Measurements from ENCODE around the gene ZNF804B. TPM values are rescaled to one million over a fixed set of nuclear protein-coding genes. Genes with fewer than 3 reads are reported as not detected.

ZNF804B gene
- total RNA-seq, 2 experiments from 2014 or later: not detected

DNA sequence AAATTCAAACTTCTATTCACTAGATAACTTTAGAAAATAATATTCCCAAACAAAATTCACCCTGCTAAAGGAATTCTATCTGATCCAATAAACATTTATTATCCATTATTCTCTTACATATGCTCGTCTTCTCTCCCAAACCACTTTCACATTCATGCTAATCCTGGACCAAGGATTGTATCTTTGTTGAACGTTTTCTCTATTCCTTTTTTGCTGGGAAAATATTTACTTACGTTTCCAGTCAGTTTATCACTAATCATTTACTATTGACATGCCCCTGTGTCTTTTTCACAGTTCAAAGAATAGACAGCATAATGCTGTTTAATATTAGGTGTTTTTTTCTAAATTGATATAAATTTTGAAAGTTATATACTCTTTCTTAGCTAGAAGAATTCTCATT lies 32.9 kb downstream of the ZNF804B start:
- Mint-ChIP-seq H3K27me3 (peaks cover 4% of the 10 kb centered on the region), H3K27ac (no peak overlapping the region), H3K4me1 (no peaks in the 10 kb centered on the region), H3K9me3 (no peaks in the 10 kb centered on the region), H3K4me3 (no peak overlapping the region), H3K36me3 (no peaks in the 10 kb centered on the region)
- no peak for DNase-seq

GRCh38 chr7:88795553-88795952 lies 36.1 kb downstream of the ZNF804B start, which contains the start of gene TEX47:
Gene TEX47, minus strand, starts transcription at chr7:88795737. Its CDS starts 795 bp downstream, at chr7:88794942.
- H3K4me3 Mint-ChIP-seq: no peak within 1 kb of the TSS
- DNase-seq: no peak
- no peak within 1 kb of the TSS for H3K27ac Mint-ChIP-seq
- H3K4me1 Mint-ChIP-seq: no peaks in the 10 kb centered on the region
- H3K27me3 Mint-ChIP-seq: peaks cover 4% of the 10 kb centered on the region
- no peaks in the 10 kb centered on the region for H3K9me3 Mint-ChIP-seq
- H3K36me3 Mint-ChIP-seq: no peaks in the 10 kb centered on the region

DNA sequence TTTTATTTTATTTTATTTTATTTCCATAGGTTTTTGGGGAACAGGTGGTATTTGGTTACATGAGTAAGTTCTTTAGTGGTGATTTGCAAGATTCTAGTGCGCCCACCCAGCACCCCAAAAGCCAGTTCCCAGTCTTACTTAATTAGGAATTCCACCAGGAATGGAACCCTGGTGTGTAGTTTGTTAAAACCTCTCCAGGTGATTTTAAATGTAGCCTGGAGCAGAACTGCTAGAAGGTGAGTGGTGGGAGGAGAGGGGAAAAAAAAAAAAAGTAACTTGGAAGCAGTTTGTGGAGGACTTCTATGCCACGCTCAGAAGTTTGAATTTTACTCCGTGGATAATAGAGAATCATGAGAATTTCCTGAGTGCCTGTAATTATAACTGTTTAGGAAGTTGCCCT lies 41.5 kb downstream of the ZNF804B start:
- DNase-seq: no peak
- no peak overlapping the region for H3K27ac Mint-ChIP-seq
- H3K27me3 Mint-ChIP-seq: peaks cover 4% of the 10 kb centered on the region
- H3K36me3 Mint-ChIP-seq: no peaks in the 10 kb centered on the region
- no peak overlapping the region for H3K4me3 Mint-ChIP-seq
- H3K9me3 Mint-ChIP-seq: no peaks in the 10 kb centered on the region
- no peaks in the 10 kb centered on the region for H3K4me1 Mint-ChIP-seq

- H3K9me3 Mint-ChIP-seq: peaks cover 2% of the 10 kb centered on the region
- no peaks in the 10 kb centered on the region for H3K4me1 Mint-ChIP-seq
- no peak overlapping the region for H3K27ac Mint-ChIP-seq
- no peaks in the 10 kb centered on the region for H3K36me3 Mint-ChIP-seq
- no peaks in the 10 kb centered on the region for H3K27me3 Mint-ChIP-seq
- DNase-seq: no peak
- no peak overlapping the region for H3K4me3 Mint-ChIP-seq
Measured at GRCh38 chr7:88806280-88807037, 47.0 kb downstream of the ZNF804B start.

DNA sequence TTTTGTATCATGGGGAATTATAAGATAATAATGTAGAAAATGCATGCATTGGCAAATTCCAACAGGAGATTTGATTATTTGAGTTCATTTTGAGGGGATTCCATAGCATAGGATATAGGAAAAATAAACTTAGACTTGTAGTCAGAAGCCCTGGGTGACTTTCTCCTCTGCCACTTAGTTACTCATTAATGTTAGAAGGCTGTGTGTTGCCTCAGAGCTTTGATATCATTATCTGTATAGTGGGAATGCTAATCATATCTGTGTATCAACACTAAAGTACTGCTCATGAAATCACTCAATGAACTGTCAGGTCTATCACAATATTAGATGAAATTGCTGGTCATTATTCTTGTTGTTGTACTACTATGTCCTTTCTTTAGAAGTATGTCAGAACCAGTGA lies 59.1 kb downstream of the ZNF804B start:
- H3K36me3 Mint-ChIP-seq: no peaks in the 10 kb centered on the region
- no peak for DNase-seq
- peaks cover 11% of the 10 kb centered on the region for H3K27me3 Mint-ChIP-seq
- no peaks in the 10 kb centered on the region for H3K9me3 Mint-ChIP-seq
- no peaks in the 10 kb centered on the region for H3K4me1 Mint-ChIP-seq
- H3K4me3 Mint-ChIP-seq: no peak overlapping the region
- H3K27ac Mint-ChIP-seq: no peak overlapping the region

GRCh38 chr7:88826222-88826621 lies 66.7 kb downstream of the ZNF804B start:
- Mint-ChIP-seq H3K4me1 (no peaks in the 10 kb centered on the region), H3K27me3 (no peaks in the 10 kb centered on the region), H3K36me3 (no peaks in the 10 kb centered on the region), H3K9me3 (no peaks in the 10 kb centered on the region), H3K27ac (no peak overlapping the region), H3K4me3 (no peak overlapping the region)
- no peak for DNase-seq

- no peaks in the 10 kb centered on the region for H3K4me1 Mint-ChIP-seq
- no peak overlapping the region for H3K4me3 Mint-ChIP-seq
- H3K27me3 Mint-ChIP-seq: no peaks in the 10 kb centered on the region
- no peaks in the 10 kb centered on the region for H3K9me3 Mint-ChIP-seq
- no peak for DNase-seq
- no peaks in the 10 kb centered on the region for H3K36me3 Mint-ChIP-seq
- no peak overlapping the region for H3K27ac Mint-ChIP-seq
Measured at GRCh38 chr7:88835147-88835728, 75.7 kb downstream of the ZNF804B start.

GRCh38 chr7:88842201-88842600 lies 82.7 kb downstream of the ZNF804B start:
- no peak overlapping the region for H3K27ac Mint-ChIP-seq
- DNase-seq: no peak
- no peaks in the 10 kb centered on the region for H3K4me1 Mint-ChIP-seq
- no peaks in the 10 kb centered on the region for H3K36me3 Mint-ChIP-seq
- no peak overlapping the region for H3K4me3 Mint-ChIP-seq
- no peaks in the 10 kb centered on the region for H3K9me3 Mint-ChIP-seq
- peaks cover 4% of the 10 kb centered on the region for H3K27me3 Mint-ChIP-seq

DNA sequence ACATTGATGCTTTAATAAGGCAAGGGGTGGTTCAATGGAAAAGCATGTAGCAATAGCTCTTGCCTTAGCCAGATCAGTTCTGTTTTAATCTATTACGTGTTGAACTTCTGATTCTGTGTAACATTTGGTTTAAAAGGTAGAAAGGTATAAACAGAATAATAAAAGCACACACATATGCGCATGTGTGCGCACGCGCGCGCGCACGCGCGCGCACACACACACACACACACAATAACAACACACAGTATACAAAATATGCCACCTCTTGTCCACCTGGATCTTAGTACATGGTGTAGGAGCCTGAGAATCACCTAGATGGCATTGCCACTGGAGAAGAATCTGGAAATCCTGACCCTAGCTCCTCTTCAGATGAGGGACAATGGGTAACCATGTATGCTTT lies 85.6 kb downstream of the ZNF804B start:
- Mint-ChIP-seq H3K9me3 (no peaks in the 10 kb centered on the region), H3K36me3 (no peaks in the 10 kb centered on the region), H3K27ac (no peak overlapping the region)

GRCh38 chr7:88851220-88851619 lies 91.7 kb downstream of the ZNF804B start:
- Mint-ChIP-seq H3K4me3 (no peak overlapping the region), H3K4me1 (no peaks in the 10 kb centered on the region), H3K27me3 (no peaks in the 10 kb centered on the region), H3K36me3 (no peaks in the 10 kb centered on the region), H3K9me3 (peaks cover 2% of the 10 kb centered on the region), H3K27ac (no peak overlapping the region)
- DNase-seq: no peak

More for the DNA sequence above, 85.6 kb downstream of the ZNF804B start:
- Mint-ChIP-seq H3K4me3 (no peak overlapping the region), H3K4me1 (no peaks in the 10 kb centered on the region), H3K27me3 (peaks cover 4% of the 10 kb centered on the region)
- DNase-seq: no peak

- H3K27me3 Mint-ChIP-seq: no peaks in the 10 kb centered on the region
- H3K4me3 Mint-ChIP-seq: no peak overlapping the region
- no peak overlapping the region for H3K27ac Mint-ChIP-seq
- DNase-seq: no peak
- H3K9me3 Mint-ChIP-seq: no peaks in the 10 kb centered on the region
- no peaks in the 10 kb centered on the region for H3K4me1 Mint-ChIP-seq
- no peaks in the 10 kb centered on the region for H3K36me3 Mint-ChIP-seq
Measured at GRCh38 chr7:88859288-88859687, 99.8 kb downstream of the ZNF804B start.

- H3K27me3 Mint-ChIP-seq: no peaks in the 10 kb centered on the region
- no peak for DNase-seq
- peaks cover 3% of the 10 kb centered on the region for H3K9me3 Mint-ChIP-seq
- no peak overlapping the region for H3K4me3 Mint-ChIP-seq
- no peaks in the 10 kb centered on the region for H3K4me1 Mint-ChIP-seq
- H3K27ac Mint-ChIP-seq: no peak overlapping the region
- H3K36me3 Mint-ChIP-seq: no peaks in the 10 kb centered on the region
Measured at GRCh38 chr7:88866265-88866863, 106.9 kb downstream of the ZNF804B start.

DNA sequence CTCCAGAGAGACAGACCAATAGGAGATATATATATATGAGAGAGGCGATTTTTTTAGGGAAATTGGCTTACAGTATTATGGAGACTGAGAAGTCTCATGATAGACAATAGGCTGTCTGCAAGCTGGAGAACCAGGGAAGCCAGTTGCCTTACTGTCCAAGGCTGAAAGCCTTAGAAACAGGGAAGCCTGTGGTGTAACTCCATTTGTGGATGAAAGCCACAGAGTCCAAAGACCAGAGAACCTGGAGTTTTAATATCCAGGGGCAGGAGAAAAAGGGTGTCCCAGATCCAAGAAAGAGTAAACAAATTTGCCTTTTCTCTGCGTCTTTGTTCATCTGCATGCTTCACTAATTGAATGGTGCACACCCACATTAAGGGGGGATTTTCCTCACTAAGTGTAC lies 107.7 kb downstream of the ZNF804B start:
- Mint-ChIP-seq H3K36me3 (no peaks in the 10 kb centered on the region), H3K9me3 (peaks cover 3% of the 10 kb centered on the region), H3K4me3 (no peak overlapping the region), H3K27ac (no peak overlapping the region), H3K27me3 (no peaks in the 10 kb centered on the region), H3K4me1 (no peaks in the 10 kb centered on the region)
- DNase-seq: no peak

DNA sequence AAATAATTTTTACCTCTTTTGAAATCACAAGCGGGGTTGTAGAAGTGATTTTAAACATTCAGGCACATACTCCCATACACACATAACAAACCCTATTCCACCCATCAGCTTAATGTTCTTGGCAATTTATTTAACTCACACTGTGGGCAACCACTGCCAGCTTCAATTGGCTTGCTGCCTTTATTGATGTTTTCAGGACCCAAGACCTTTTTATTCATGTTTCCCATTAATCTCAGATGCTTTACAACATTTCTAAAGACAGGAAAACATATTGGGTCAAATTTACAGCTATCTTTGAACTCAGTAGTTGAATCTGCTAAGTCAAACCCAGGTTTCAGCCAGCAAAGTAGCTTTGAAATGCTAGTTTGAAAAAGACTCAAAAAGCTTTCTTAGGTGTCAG lies 109.0 kb downstream of the ZNF804B start:
- Mint-ChIP-seq H3K4me3 (no peak overlapping the region), H3K4me1 (no peaks in the 10 kb centered on the region), H3K36me3 (no peaks in the 10 kb centered on the region), H3K9me3 (peaks cover 3% of the 10 kb centered on the region), H3K27ac (no peak overlapping the region), H3K27me3 (no peaks in the 10 kb centered on the region)
- no peak for DNase-seq

GRCh38 chr7:88881136-88881535 lies 121.6 kb downstream of the ZNF804B start:
- no peak for DNase-seq
- H3K4me1 Mint-ChIP-seq: no peaks in the 10 kb centered on the region
- H3K9me3 Mint-ChIP-seq: no peaks in the 10 kb centered on the region
- H3K36me3 Mint-ChIP-seq: no peaks in the 10 kb centered on the region
- no peak overlapping the region for H3K27ac Mint-ChIP-seq
- H3K4me3 Mint-ChIP-seq: no peak overlapping the region
- no peaks in the 10 kb centered on the region for H3K27me3 Mint-ChIP-seq

- DNase-seq: no peak
- Mint-ChIP-seq H3K36me3 (no peaks in the 10 kb centered on the region), H3K27ac (no peak overlapping the region), H3K4me3 (no peak overlapping the region), H3K4me1 (no peaks in the 10 kb centered on the region), H3K27me3 (peaks cover 5% of the 10 kb centered on the region), H3K9me3 (no peaks in the 10 kb centered on the region)
Measured at GRCh38 chr7:88885131-88885530, 125.6 kb downstream of the ZNF804B start.
